ENCODE measurements around the gene ACOXL.

- TF ChIP-seq POLR2A (IDR thresholded peaks at IDR 0.05) (no peak), CTCF (IDR thresholded peaks at IDR 0.05) (no peak)
Observed at GRCh38 chr2:110878150-110878549, 145.8 kb downstream of the ACOXL start.

Measured in testis (tissue), 2 donors.